OCI-LY7 (cell line): ENCODE results near the gene RPRD1B.

Source experiments
- EZH2phosphoT487 ChIP-seq: fragments of 200-600 bp; sonication (generic); IDR thresholded peaks from 2 replicates; pipeline ENCODE4 v1.6.1; 2018; ENCODE audit warnings: low read depth, borderline replicate concordance, mild to moderate bottlenecking, mixed run types, antibody characterized with exemption, low read length, moderate library complexity, mixed read lengths
- TF ChIP-seq, protein P1 (sequence below): fragments of 200-600 bp; sonication (generic); conservative IDR thresholded peaks from 2 replicates; pipeline ENCODE4 v1.5.1; 2014; ENCODE audit warnings: mild to moderate bottlenecking, antibody characterized with exemption, low read length, moderate library complexity, mixed read lengths

DNA sequence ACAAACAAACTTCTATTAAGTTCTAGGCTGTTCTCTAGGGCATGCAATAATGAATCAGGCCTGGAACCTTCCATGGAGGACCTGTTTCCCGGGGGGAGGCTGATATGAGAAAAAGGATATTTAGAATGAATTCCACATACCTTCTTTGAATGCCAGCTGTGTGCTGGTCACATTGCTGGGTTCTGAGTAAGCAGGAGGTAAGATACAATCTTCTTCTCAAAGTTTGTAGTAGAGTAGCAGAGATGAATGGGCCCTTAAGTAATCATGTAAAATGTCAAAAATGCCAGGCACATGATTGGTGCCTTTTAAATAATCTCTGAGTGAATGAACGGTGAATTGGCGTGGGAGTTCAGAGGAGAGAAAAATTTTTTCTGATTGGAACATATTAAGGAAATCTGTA, 84.1 kb downstream of the RPRD1B start:
- TF ChIP-seq, protein P1, sequence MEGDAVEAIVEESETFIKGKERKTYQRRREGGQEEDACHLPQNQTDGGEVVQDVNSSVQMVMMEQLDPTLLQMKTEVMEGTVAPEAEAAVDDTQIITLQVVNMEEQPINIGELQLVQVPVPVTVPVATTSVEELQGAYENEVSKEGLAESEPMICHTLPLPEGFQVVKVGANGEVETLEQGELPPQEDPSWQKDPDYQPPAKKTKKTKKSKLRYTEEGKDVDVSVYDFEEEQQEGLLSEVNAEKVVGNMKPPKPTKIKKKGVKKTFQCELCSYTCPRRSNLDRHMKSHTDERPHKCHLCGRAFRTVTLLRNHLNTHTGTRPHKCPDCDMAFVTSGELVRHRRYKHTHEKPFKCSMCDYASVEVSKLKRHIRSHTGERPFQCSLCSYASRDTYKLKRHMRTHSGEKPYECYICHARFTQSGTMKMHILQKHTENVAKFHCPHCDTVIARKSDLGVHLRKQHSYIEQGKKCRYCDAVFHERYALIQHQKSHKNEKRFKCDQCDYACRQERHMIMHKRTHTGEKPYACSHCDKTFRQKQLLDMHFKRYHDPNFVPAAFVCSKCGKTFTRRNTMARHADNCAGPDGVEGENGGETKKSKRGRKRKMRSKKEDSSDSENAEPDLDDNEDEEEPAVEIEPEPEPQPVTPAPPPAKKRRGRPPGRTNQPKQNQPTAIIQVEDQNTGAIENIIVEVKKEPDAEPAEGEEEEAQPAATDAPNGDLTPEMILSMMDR = no peak
- TF ChIP-seq EZH2phosphoT487 = no peak
